ENCODE data around the gene SYTL2.
"Not testable (repeated sequence)": the region's sequence is repeated elsewhere in the genome, so short reads cannot be mapped to it uniquely, and the experiment has no call there.

- TF ChIP-seq CTCF, POLR2A (IDR thresholded peaks at IDR 0.05): not testable (repeated sequence)
These were observed 41.8 kb upstream of the SYTL2 start for GRCh38 chr11:85852754-85853153.
